RPMI8226 (cell line): Measurements from ENCODE around the gene PDE6A.

ENCODE experiments used
- DNase-seq: peaks from one replicate; pipeline ENCODE4 v3.0.0-alpha.2; 2015

PDE6A gene

GRCh38 chr5:149808264-149808982 is 136.2 kb downstream of the PDE6A start:
- DNase-seq: no peak
